ENCODE results near the gene BMP7. TPM values are rescaled to one million over a fixed set of nuclear protein-coding genes. Genes with fewer than 3 reads are reported as not detected.
"Not testable (repeated sequence)": the region's sequence is repeated elsewhere in the genome, so short reads cannot be mapped to it uniquely, and the experiment has no call there.

BMP7 gene
- total RNA-seq, 1 donor from 2014 or later: not detected

DNA sequence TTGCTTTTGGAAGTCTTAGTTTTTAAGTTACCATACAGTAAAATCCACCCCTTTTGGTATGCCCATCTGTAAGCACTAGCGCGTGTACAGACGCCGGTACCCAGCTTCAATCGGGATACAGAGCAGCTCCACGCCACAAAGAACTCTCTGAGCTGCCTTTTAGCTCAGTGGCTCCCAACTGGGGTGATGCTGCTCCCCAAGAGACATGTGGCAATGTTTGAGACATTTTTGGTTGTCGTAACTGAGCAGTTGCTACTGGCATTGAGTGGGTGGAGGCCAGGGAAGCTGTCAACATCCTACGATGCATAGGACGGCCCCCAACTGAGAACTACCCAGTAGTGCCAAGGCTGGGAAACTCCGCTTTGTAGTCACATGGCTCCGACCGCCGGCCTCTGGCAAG lies 73.3 kb downstream of the BMP7 start:
- H3K4me1 Mint-ChIP-seq: no peaks in the 10 kb centered on the region
- H3K4me3 Mint-ChIP-seq: no peak overlapping the region
- no peaks in the 10 kb centered on the region for H3K36me3 Mint-ChIP-seq (ENCODE audit: low read depth)
- TF ChIP-seq CTCF (IDR thresholded peaks at IDR 0.05): no peak
- no peak for ATAC-seq (ENCODE audit: low read depth)
- no peaks in the 10 kb centered on the region for H3K9me3 Mint-ChIP-seq
- ChIA-PET CTCF (no interaction called here), POLR2A (no interaction called here)
- DNase-seq: no peak
- no peak overlapping the region for H3K27ac Mint-ChIP-seq
- no peaks in the 10 kb centered on the region for H3K27me3 Mint-ChIP-seq
- intact Hi-C loops (cut with micrococcal nuclease): no loop called here

- no peak for DNase-seq
- Mint-ChIP-seq H3K36me3 (ENCODE audit: low read depth) (no peaks in the 10 kb centered on the region), H3K4me3 (no peak overlapping the region), H3K9me3 (no peaks in the 10 kb centered on the region), H3K4me1 (no peaks in the 10 kb centered on the region), H3K27ac (no peak overlapping the region), H3K27me3 (no peaks in the 10 kb centered on the region)
- intact Hi-C loops (cut with micrococcal nuclease): no loop called here
- POLR2A ChIA-PET: no interaction called here
- no peak for ATAC-seq (ENCODE audit: low read depth)
- TF ChIP-seq CTCF (IDR thresholded peaks at IDR 0.05): no peak
- CTCF ChIA-PET: no interaction called here
Observed at GRCh38 chr20:57192311-57192710, 74.1 kb downstream of the BMP7 start.

- H3K9me3 Mint-ChIP-seq; ATAC-seq (ENCODE audit: low read depth); CTCF ChIA-PET; H3K4me3 Mint-ChIP-seq; H3K36me3 Mint-ChIP-seq (ENCODE audit: low read depth); H3K4me1 Mint-ChIP-seq; H3K27ac Mint-ChIP-seq; intact Hi-C loops (cut with micrococcal nuclease); H3K27me3 Mint-ChIP-seq; DNase-seq; POLR2A ChIA-PET: not testable (repeated sequence)
Observed at GRCh38 chr20:57191265-57191638, 75.2 kb downstream of the BMP7 start.

- DNase-seq: no peak
Observed at GRCh38 chr20:57190536-57191264, 75.7 kb downstream of the BMP7 start.

GRCh38 chr20:57189713-57190112 lies 76.7 kb downstream of the BMP7 start:
- TF ChIP-seq CTCF (IDR thresholded peaks at IDR 0.05): no peak
- H3K27me3 Mint-ChIP-seq: no peaks in the 10 kb centered on the region
- ATAC-seq (ENCODE audit: low read depth): no peak
- H3K36me3 Mint-ChIP-seq (ENCODE audit: low read depth): no peaks in the 10 kb centered on the region
- no peaks in the 10 kb centered on the region for H3K9me3 Mint-ChIP-seq
- H3K4me1 Mint-ChIP-seq: no peaks in the 10 kb centered on the region
- no peak for DNase-seq
- no peak overlapping the region for H3K27ac Mint-ChIP-seq
- POLR2A ChIA-PET: no interaction called here
- intact Hi-C loops (cut with micrococcal nuclease): no loop called here
- no peak overlapping the region for H3K4me3 Mint-ChIP-seq
- CTCF ChIA-PET: no interaction called here

More at GRCh38 chr20:57190536-57191264, 75.7 kb downstream of the BMP7 start:
- Mint-ChIP-seq H3K27ac (no peak overlapping the region), H3K4me1 (no peaks in the 10 kb centered on the region), H3K27me3 (no peaks in the 10 kb centered on the region), H3K36me3 (ENCODE audit: low read depth) (no peaks in the 10 kb centered on the region), H3K4me3 (no peak overlapping the region), H3K9me3 (no peaks in the 10 kb centered on the region)
- ChIA-PET CTCF (no interaction called here), POLR2A (no interaction called here)
- intact Hi-C loops (cut with micrococcal nuclease): no loop called here
- ATAC-seq (ENCODE audit: low read depth): no peak
- TF ChIP-seq CTCF (IDR thresholded peaks at IDR 0.05): no peak

DNA sequence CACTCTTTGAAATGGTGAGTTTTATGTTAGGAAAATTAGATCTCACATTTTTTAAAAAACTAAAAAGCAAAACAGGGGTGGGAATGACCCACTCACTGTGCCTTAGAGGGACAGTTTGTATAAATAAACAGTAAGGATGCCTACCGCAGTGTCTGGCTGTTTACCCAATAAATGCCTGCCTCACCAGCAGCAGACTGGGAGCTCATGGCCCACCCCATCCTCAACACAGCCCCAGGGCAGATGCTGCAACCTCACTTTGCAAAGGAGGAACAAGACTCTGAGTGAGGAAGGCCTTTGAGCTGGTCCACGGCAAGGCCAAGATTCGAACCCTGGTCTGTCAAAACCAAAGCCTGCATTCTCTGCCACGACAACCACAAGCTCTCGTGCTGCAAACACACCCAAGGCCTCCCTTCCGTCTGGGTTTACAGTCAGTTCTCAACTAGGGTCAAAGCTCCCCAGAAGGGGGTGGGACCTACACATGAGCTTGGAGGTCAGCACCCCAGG lies 77.8 kb downstream of the BMP7 start:
- POLR2A ChIA-PET: no interaction called here

More for the DNA sequence above, 77.8 kb downstream of the BMP7 start:
- TF ChIP-seq CTCF (IDR thresholded peaks at IDR 0.05): no peak
- Mint-ChIP-seq H3K36me3 (ENCODE audit: low read depth) (no peaks in the 10 kb centered on the region), H3K27ac (no peak overlapping the region), H3K9me3 (no peaks in the 10 kb centered on the region), H3K4me1 (no peaks in the 10 kb centered on the region), H3K27me3 (peaks cover 8% of the 10 kb centered on the region), H3K4me3 (no peak overlapping the region)
- ATAC-seq (ENCODE audit: low read depth) (no peak), DNase-seq (no peak)
- CTCF ChIA-PET: no interaction called here
- intact Hi-C loops (cut with micrococcal nuclease): no loop called here
